Activated CD4-positive, alpha-beta memory T cell treated with anti-CD3 and anti-CD28 coated beads for 36 hours (primary cell): Measurements from ENCODE around the gene MRM3. TPM values are rescaled to one million over a fixed set of nuclear protein-coding genes. Genes with fewer than 3 reads are reported as not detected.
"Not testable (repeated sequence)": the region's sequence is repeated elsewhere in the genome, so short reads cannot be mapped to it uniquely, and the experiment has no call there.

Source experiments
- CTCF ChIA-PET: fragments of 350-600 bp; sonication (Branson Sonifier 250); formaldehyde crosslinking; loops from one replicate; lab custom pipeline; 2021; ENCODE audit warnings: antibody characterized with exemption, inconsistent platforms; lab: Charles Lee
- POLR2A ChIA-PET: fragments of 350-600 bp; sonication (Branson Sonifier 250); formaldehyde crosslinking; loops from one replicate; lab custom pipeline; 2021; ENCODE audit warnings: antibody characterized with exemption; lab: Charles Lee
- DNase-seq: peaks from one replicate; pipeline ENCODE4 v3.0.0-alpha.2; 2020
- H3K27ac Mint-ChIP-seq: one replicate; pipeline ENCODE4 v1.8.0; 2021; ENCODE audit warnings: mixed read lengths
- H3K27me3 Mint-ChIP-seq: one replicate; pipeline ENCODE4 v1.8.0; 2021; ENCODE audit warnings: mixed read lengths
- H3K36me3 Mint-ChIP-seq: one replicate; pipeline ENCODE4 v1.8.0; 2021; ENCODE audit warnings: mixed read lengths
- H3K4me1 Mint-ChIP-seq: one replicate; pipeline ENCODE4 v1.8.0; 2021; ENCODE audit warnings: low read depth, mixed read lengths
- H3K4me3 Mint-ChIP-seq: one replicate; pipeline ENCODE4 v1.8.0; 2021; ENCODE audit warnings: mild to moderate bottlenecking, mixed read lengths
- H3K9me3 Mint-ChIP-seq: one replicate; pipeline ENCODE4 v1.8.0; 2021; ENCODE audit warnings: mixed read lengths
- intact Hi-C: fragments of 100-400 bp; cut with micrococcal nuclease; formaldehyde crosslinking; loops from one replicate; pipeline ENCODE4 v1.15.1; 2023
- total RNA-seq, 2 experiments: library from RNA; stranded (reverse); gene quantifications; one replicate each; pipeline ENCODE4 v1.2.3, GENCODE V29; 2021

The MRM3 gene
- total RNA-seq, 2 experiments from 2014 or later, result 24.6 to 26.1 TPM

DNA sequence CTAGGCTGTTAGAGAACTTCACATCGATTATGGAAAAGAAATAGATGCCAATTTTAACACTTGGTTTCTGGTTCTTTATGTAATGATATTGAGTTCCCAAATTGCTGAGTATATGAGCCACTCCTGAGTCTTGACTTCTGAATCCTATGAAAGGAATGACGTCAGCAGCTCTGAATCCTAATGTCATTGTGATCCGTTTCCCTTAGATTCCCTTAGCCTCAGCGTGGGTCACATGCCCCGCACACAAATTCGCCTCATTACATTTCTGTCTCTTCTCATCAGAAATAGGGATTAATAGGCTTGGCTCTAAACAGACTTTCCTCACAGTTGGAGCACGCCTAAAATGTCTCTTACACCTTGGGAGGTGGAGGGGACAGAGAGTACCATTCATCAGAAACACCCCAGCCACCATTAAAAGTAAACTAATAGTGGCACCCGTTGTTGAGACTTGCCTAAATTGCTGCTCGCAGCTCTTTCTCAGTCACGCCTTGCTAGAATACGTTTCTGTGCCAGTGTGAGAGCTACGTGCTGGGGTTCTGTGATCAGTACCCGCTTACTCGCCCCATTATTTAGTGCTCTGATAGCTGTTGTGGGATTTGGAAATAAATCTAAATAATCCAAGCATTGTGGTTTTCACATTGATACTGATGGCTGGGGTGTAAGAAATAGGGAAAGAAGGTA is 7.1 kb downstream of the MRM3 start:
- no peak overlapping the region for H3K4me3 Mint-ChIP-seq
- peaks cover 11% of the 10 kb centered on the region for H3K4me1 Mint-ChIP-seq
- no peak overlapping the region for H3K27ac Mint-ChIP-seq
- no peaks in the 10 kb centered on the region for H3K9me3 Mint-ChIP-seq
- ChIA-PET POLR2A (no interaction called here), CTCF (no interaction called here)
- intact Hi-C loops, result loop anchor here (10.0 kb wide), 1 partner anchor 74 kb away; the partner anchor contains the start of gene VPS53
- no peaks in the 10 kb centered on the region for H3K27me3 Mint-ChIP-seq
- H3K36me3 Mint-ChIP-seq, result peaks cover 28% of the 10 kb centered on the region
- DNase-seq, result no peak

DNA sequence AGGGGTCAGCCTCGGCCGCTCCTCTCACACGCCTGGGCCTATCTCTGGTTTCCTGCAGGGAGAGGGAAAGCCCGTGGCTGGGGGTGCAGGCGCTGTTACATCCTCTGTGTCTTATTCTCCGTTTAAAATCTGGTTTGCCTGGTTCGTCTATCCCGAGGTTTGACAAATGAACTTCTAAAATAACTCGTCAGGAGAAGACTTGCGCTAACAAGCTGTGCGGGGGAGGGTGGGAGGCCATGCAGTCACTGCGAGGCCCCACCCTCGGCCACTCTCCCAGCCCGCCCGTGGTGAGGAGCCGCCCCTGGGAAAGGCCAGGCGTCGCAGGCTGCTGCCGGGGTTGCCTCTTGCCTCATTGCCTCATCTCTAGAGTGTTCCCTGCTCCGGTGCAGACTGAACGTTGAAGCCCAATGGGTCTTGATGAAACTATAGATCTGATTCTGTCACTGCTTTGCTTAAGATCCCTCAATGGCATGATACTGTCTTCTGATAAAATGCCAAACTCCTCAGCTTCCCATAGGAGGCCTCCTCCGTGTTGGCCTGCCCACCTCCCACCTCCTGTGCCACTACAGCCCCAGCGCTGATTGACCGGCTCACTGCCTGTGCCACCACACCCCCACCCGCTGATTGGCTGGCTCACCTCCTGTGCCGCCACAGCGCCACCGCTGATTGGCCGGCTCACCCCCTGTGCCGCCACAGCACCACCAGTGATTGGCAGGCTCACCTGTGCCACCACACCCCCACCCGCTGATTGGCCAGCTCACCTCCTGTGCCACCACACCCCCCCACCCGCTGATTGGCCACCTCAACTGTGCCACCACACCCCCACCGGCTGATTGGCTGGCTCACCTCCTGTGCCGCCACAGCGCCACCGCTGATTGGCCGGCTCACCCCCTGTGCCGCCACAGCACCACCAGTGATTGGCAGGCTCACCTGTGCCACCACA is 8.0 kb downstream of the MRM3 start:
- H3K9me3 Mint-ChIP-seq, H3K27ac Mint-ChIP-seq, H3K4me3 Mint-ChIP-seq, H3K27me3 Mint-ChIP-seq, CTCF ChIA-PET, DNase-seq, H3K4me1 Mint-ChIP-seq, POLR2A ChIA-PET: not testable (repeated sequence)
- intact Hi-C loops, result loop anchor here (10.0 kb wide), 1 partner anchor 75 kb away; the partner anchor contains the start of gene VPS53
- H3K36me3 Mint-ChIP-seq, result peaks cover 28% of the 10 kb centered on the region

DNA sequence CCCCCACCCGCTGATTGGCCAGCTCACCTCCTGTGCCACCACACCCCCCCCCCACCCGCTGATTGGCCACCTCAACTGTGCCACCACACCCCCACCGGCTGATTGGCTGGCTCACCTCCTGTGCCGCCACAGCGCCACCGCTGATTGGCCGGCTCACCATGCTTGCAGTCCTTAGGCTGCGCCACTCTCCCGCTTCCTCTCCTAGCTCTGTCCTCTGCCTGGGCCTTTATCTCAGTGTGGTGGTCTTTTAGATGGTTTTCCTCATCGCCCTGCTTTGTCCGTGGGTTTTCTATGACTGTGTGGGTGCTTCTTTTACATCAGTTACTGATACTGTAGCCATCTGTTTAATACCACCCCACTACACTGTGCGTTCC is 8.7 kb downstream of the MRM3 start:
- CTCF ChIA-PET, result not testable (repeated sequence)
- peaks cover 28% of the 10 kb centered on the region for H3K36me3 Mint-ChIP-seq

DNA sequence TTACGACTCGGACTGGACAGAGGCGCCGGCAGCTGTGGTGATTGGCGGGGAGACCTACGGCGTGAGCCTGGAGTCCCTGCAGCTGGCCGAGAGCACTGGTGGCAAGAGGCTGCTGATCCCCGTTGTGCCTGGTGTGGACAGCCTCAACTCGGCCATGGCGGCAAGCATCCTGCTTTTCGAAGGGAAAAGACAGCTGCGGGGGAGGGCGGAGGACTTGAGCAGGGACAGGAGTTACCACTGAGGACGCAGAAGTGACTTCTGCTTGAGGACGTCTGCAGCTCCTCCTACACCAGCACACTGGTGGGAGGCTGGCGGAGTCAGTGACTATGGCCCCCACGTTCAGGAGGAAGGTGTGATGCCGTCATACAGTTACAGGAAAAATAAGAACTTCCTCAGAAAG is 9.7 kb downstream of the MRM3 start:
- CTCF ChIA-PET, result interaction anchor here (2.9 kb wide), 1 partner anchor 189 kb away, joined by 18 read pairs; no protein-coding TSS in a partner anchor
- H3K9me3 Mint-ChIP-seq, result no peaks in the 10 kb centered on the region
- DNase-seq, result no peak
- H3K27me3 Mint-ChIP-seq, result no peaks in the 10 kb centered on the region
- intact Hi-C loops, result no loop called here
- H3K36me3 Mint-ChIP-seq, result peaks cover 28% of the 10 kb centered on the region
- POLR2A ChIA-PET, result no interaction called here
- H3K4me3 Mint-ChIP-seq, result no peak overlapping the region
- no peak overlapping the region for H3K27ac Mint-ChIP-seq
- H3K4me1 Mint-ChIP-seq, result peaks cover 2% of the 10 kb centered on the region

More for the DNA sequence above, 8.7 kb downstream of the MRM3 start:
- H3K4me1 Mint-ChIP-seq, DNase-seq, H3K4me3 Mint-ChIP-seq, H3K27ac Mint-ChIP-seq, H3K9me3 Mint-ChIP-seq, H3K27me3 Mint-ChIP-seq, POLR2A ChIA-PET, intact Hi-C loops: not testable (repeated sequence)

DNA sequence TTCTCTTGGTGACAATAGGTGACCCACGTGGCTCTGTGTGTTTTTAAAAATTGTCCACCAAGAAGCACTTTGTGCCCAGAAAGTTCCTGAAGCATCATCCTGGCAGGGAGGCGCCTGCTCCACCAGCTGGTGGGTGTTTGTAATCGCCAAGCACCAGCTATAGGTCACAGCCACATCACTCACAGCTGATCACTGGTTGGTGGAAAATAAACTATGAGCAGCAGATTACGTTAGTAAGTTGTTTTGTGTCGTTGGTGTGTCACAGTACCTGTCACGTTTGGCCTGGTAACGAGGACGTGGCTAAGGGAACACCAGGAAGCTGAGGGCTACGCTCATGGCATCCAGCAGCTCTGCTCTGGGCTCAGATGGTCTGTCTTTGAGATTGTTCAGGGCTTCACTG is 10.1 kb downstream of the MRM3 start:
- intact Hi-C loops, result no loop called here
- H3K27me3 Mint-ChIP-seq, result no peaks in the 10 kb centered on the region

DNA sequence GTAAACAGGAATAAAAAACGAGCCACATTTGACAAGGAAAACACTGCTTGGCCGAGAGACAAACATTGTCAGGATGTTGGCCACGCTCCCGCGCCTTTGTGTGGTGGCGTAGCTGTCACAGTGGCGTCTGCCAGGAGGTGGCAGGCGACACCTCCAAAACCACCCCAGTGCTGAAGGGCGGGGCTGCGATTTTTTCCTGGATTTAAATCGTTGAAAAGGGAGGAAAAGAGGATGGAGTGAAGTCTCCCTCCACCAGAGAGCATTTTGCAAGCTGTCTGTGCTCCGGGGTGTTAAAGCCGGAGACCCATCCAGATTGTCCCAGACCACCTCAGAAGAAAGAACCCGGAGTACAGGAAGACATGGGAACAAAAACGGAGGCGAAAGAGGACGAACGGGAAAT is 12.7 kb downstream of the MRM3 start:
- CTCF ChIA-PET, result interaction anchor here (0.7 to 3.8 kb wide), 6 partner anchors 9 to 208 kb away, joined by 3 to 52 read pairs (median 6); partner anchors contain the start of genes GLOD4, MRM3, NXN and TIMM22
- Mint-ChIP-seq H3K27me3 (no peaks in the 10 kb centered on the region), H3K4me3 (no peak overlapping the region), H3K9me3 (no peaks in the 10 kb centered on the region), H3K27ac (no peak overlapping the region), H3K36me3 (peaks cover 19% of the 10 kb centered on the region), H3K4me1 (peaks cover 2% of the 10 kb centered on the region)
- intact Hi-C loops, result no loop called here
- POLR2A ChIA-PET, result interaction anchor here (0.6 to 1.3 kb wide), 2 partner anchors 13 to 510 kb away, joined by 3 read pairs; partner anchors contain the start of genes GLOD4 and MRM3
- DNase-seq, result peak; percentile 61

More for the DNA sequence above, 10.1 kb downstream of the MRM3 start:
- H3K4me1 Mint-ChIP-seq, result peaks cover 2% of the 10 kb centered on the region
- no peak for DNase-seq
- no peaks in the 10 kb centered on the region for H3K9me3 Mint-ChIP-seq
- ChIA-PET POLR2A (no interaction called here), CTCF (interaction anchor here (2.9 kb wide), 1 partner anchor 189 kb away, joined by 18 read pairs; no protein-coding TSS in a partner anchor)
- H3K27ac Mint-ChIP-seq, result no peak overlapping the region
- H3K4me3 Mint-ChIP-seq, result no peak overlapping the region
- H3K36me3 Mint-ChIP-seq, result peaks cover 27% of the 10 kb centered on the region

DNA sequence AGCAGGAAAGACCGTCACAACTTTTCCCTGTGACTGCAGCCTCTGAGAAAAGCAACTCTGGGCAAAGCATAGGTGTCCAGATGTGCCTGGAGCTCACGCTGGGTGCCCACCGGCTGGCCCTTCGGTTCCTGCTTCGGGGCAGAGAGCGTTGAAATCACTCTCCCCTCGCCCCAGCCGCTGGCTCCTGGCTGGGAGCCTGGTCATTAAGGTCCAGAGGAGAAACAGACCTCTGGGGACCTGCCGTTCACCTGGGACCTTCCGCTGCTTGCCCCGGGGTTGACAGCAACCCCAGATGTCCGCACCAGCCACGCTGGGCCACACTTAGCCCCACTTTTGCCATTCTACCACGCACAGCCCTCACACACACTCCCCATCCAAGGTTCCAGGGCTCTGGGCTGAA is 13.1 kb downstream of the MRM3 start:
- ChIA-PET POLR2A (interaction anchor here (0.6 kb wide), 1 partner anchor 510 kb away, joined by 3 read pairs; no protein-coding TSS in a partner anchor), CTCF (interaction anchor here (1.2 to 3.8 kb wide), 6 partner anchors 9 to 207 kb away, joined by 4 to 52 read pairs (median 6); partner anchors contain the start of genes NXN and TIMM22)

DNA sequence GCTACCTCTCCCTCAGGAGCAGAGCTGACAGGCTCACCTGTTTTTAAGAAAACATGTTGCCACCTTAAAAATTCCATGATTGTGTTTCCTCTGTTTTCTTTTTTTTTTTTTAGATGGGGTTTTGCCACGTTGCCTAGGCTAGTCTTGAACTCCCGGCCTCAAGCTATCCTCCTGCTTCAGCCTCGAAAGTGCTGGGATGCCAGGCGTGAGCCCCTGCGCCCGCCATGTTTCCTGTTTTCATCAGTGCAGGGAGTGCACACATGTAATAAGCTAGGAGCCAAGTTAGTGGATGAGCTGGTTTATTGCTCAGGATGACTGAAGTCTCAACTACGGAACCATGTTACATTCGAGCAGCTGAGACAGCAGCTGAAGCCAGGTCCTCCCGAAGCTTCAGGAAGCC is 13.6 kb downstream of the MRM3 start:
- ChIA-PET CTCF (interaction anchor here (1.2 to 3.8 kb wide), 7 partner anchors 10 to 207 kb away, joined by 4 to 52 read pairs (median 6); partner anchors contain the start of genes NXN and TIMM22), POLR2A (no interaction called here)
- peaks cover 16% of the 10 kb centered on the region for H3K36me3 Mint-ChIP-seq

More for the DNA sequence above, 13.1 kb downstream of the MRM3 start:
- intact Hi-C loops, result no loop called here
- Mint-ChIP-seq H3K4me3 (no peak overlapping the region), H3K4me1 (peaks cover 2% of the 10 kb centered on the region), H3K27ac (no peak overlapping the region), H3K9me3 (no peaks in the 10 kb centered on the region), H3K36me3 (peaks cover 17% of the 10 kb centered on the region), H3K27me3 (no peaks in the 10 kb centered on the region)
- no peak for DNase-seq

DNA sequence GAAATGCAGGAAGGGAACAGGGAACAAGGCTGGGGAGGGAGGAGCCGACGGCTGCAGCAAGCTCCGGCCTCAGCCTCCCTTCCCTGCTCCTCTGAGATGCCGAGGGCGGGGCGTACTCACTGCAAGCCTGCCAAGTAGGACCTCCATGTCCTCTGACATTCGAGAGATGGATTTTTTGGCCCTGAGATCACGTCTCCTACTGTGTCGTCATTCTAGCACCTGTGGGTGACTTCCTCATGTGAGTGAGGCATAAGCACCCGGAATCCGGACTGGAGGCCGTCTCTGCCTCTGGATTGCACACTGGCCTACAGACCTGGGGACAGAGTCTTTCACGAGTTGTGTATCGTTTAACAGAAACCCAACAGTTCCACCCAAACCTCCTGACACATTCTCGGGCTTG is 14.5 kb downstream of the MRM3 start:
- intact Hi-C loops, result no loop called here
- Mint-ChIP-seq H3K4me1 (peaks cover 2% of the 10 kb centered on the region), H3K9me3 (no peaks in the 10 kb centered on the region), H3K4me3 (no peak overlapping the region), H3K27me3 (no peaks in the 10 kb centered on the region), H3K36me3 (peaks cover 9% of the 10 kb centered on the region), H3K27ac (no peak overlapping the region)
- ChIA-PET CTCF (interaction anchor here (3.1 to 3.8 kb wide), 3 partner anchors 184 to 203 kb away, joined by 10 to 52 read pairs (median 17); partner anchors contain the start of genes NXN and TIMM22), POLR2A (no interaction called here)
- no peak for DNase-seq

More for the DNA sequence above, 13.6 kb downstream of the MRM3 start:
- no peak for DNase-seq
- peaks cover 2% of the 10 kb centered on the region for H3K4me1 Mint-ChIP-seq
- H3K4me3 Mint-ChIP-seq, result no peak overlapping the region
- no peaks in the 10 kb centered on the region for H3K27me3 Mint-ChIP-seq
- H3K9me3 Mint-ChIP-seq, result no peaks in the 10 kb centered on the region
- no peak overlapping the region for H3K27ac Mint-ChIP-seq
- intact Hi-C loops, result no loop called here

DNA sequence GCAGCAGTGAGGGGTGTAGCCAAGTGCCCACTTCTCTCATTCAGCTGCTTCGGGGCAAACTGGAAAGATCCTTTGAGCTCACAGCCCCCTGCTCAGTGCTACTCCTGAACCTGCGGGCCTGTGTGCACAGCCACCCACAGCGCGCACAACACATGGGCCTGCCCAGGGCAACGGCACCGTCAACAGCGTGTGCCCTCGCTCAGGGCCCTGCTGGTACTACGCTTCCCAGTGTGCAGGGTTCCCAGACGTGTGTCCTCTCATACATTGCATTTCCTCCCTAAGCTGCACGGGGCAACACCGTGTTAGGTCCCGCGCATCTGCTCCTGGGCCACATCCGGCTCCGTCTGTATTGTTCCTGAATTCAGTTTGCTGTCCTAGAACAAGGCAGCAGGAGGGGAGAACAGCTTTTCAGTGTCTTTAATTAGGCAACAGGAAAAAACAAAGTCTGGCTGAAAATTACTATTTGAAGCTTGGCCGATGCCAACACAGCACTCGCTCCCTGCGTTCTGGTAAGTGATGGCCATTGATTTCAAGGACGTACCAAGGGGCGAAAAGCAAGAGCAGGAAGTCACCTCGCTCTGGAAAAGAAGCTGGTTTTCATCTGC is 15.2 kb downstream of the MRM3 start:
- CTCF ChIA-PET, result interaction anchor here (0.6 to 3.8 kb wide), 6 partner anchors 82 to 202 kb away, joined by 3 to 52 read pairs (median 7); partner anchors contain the start of genes NXN and TIMM22

DNA sequence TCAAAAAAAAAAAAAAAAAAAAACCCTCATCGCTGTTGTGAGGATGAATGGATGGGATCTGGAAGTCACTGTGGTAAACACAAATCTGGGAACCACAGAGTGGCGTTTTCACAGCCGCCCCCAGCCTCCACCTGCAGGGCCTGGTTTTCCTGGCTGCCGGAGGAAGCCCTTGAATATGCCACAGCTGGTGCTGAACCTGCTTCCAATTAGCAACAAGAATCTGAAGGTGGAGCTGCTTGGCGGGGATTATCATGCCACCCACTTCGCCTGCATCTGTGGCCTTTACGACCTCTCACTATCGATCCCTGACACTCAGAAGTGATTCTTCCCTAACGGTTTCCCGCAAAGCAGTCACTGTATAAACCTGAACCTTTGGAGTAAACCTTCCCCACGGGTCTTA is 16.1 kb downstream of the MRM3 start:
- ChIA-PET CTCF (interaction anchor here (0.8 to 3.8 kb wide), 4 partner anchors 81 to 201 kb away, joined by 4 to 52 read pairs (median 7); partner anchors contain the start of genes NXN and TIMM22), POLR2A (no interaction called here)
- Mint-ChIP-seq H3K27me3 (no peaks in the 10 kb centered on the region), H3K27ac (no peak overlapping the region), H3K4me1 (peaks cover 2% of the 10 kb centered on the region), H3K36me3 (no peaks in the 10 kb centered on the region), H3K4me3 (no peak overlapping the region), H3K9me3 (no peaks in the 10 kb centered on the region)
- intact Hi-C loops, result no loop called here
- DNase-seq, result no peak

More for the DNA sequence above, 15.2 kb downstream of the MRM3 start:
- Mint-ChIP-seq H3K27me3 (no peaks in the 10 kb centered on the region), H3K36me3 (peaks cover 3% of the 10 kb centered on the region), H3K9me3 (no peaks in the 10 kb centered on the region), H3K27ac (no peak overlapping the region), H3K4me3 (no peak overlapping the region), H3K4me1 (peaks cover 2% of the 10 kb centered on the region)
- intact Hi-C loops, result no loop called here
- POLR2A ChIA-PET, result no interaction called here
- DNase-seq, result no peak
